SK-N-MC (cell line): ENCODE data around the gene LMTK3.

Experiments used
- EZH2 ChIP-seq: fragments of 200-600 bp; sonication (generic); IDR thresholded peaks from one replicate; pipeline ENCODE4 v1.6.1; 2017; ENCODE audit warnings: antibody characterized with exemption
- POLR2AphosphoS5 ChIP-seq: IDR thresholded peaks from 2 replicates; pipeline ENCODE4 v1.6.1; 2012; ENCODE audit warnings: mild to moderate bottlenecking, low read depth, low read length, borderline replicate concordance

DNA sequence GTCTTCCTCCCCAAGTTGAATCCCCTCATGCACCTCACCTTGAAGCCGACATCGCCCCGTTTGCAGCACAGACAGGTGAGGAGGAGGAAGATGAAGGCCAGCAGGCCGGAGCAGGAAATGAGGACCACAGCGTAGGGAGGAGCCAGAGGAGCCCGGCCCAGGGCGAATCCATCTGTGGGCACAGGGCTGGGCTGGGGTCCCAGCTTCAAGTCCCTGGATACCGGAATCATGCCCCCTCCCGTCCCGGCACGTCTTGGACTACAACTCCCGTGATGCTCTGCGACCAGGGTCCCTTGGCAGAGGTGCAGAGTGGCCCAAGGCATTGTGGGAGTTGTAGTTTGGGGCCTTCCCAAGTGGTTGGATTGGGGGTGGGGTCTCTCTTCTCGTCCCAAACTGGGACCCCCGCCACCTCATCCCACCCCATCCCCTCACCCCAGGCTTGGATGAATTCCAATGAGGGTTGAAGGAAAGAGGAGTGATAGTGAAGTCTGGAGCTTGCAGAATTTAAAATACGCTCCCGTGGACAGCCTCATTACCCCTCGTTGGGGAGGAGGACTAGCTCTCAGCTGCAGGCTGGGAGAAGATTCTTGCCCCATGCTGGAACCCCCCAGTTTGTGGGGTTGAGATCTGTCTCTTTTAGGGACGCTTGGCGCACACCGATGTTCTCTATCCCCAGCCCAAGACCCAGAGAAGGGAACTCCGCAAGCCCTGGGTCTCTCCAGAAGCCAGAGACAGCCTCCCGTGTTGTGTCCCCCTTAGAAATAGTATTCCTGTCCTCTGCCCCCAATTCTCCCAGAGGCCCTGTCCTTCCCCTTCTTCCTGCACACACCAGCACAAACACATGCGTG lies 990 bp downstream of the LMTK3 start:
- TF ChIP-seq POLR2AphosphoS5 (no peak), EZH2 (no peak)
